GM10266 (cell line): ENCODE data around the gene CADPS.

Source experiments
- DNase-seq: peaks from one replicate; pipeline ENCODE4 v3.0.0; 2012; ENCODE audit errors: extremely low spot score
- TF ChIP-seq, protein P1 (sequence below): IDR thresholded peaks from 2 replicates; pipeline ENCODE4 v1.5.1; 2012; ENCODE audit warnings: mild to moderate bottlenecking, low read depth; ENCODE audit not compliant: control insufficient read depth, insufficient read depth; ENCODE audit errors: missing control alignments

The CADPS gene

DNA sequence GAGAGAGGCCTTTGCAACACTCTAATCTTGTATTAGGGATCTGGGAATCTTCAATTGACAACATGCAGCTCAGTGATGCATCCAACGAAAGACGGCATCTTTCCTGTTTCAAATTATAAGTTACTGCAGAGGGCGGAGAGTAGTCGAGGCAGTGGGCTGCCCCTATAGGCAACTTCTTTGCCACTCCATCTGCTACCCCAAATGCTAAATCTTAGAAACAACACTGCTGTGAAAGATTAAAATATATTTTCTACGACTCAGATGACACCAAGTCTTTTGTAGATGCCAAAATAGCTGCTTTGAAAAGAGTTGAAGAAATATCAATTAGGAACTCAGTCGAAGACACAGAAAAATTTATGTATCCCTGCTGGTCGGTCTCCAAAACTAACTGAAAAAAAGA lies 340.9 kb downstream of the CADPS start:
- TF ChIP-seq, protein P1, sequence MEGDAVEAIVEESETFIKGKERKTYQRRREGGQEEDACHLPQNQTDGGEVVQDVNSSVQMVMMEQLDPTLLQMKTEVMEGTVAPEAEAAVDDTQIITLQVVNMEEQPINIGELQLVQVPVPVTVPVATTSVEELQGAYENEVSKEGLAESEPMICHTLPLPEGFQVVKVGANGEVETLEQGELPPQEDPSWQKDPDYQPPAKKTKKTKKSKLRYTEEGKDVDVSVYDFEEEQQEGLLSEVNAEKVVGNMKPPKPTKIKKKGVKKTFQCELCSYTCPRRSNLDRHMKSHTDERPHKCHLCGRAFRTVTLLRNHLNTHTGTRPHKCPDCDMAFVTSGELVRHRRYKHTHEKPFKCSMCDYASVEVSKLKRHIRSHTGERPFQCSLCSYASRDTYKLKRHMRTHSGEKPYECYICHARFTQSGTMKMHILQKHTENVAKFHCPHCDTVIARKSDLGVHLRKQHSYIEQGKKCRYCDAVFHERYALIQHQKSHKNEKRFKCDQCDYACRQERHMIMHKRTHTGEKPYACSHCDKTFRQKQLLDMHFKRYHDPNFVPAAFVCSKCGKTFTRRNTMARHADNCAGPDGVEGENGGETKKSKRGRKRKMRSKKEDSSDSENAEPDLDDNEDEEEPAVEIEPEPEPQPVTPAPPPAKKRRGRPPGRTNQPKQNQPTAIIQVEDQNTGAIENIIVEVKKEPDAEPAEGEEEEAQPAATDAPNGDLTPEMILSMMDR = no peak
- DNase-seq = no peak

DNA sequence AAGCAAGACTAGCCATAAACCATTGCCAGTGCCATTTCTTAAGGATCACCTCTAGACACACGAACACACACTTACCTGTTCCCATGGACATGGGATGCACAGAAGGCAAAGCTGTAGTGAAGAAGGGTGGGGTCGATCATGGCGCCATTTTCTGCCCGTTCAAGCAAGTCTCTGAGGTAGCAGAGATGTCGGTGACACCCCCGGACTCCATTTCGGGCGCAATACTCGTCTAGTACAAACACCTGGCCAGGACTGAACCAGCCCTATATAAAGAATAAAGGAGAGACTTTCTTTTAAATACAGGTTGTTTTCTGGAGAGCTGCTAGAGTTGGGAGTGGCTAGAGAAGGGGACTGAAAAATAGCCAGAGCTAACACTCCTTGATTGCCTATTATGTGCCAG lies 342.4 kb downstream of the CADPS start:
- TF ChIP-seq, protein P1 = no peak

DNA sequence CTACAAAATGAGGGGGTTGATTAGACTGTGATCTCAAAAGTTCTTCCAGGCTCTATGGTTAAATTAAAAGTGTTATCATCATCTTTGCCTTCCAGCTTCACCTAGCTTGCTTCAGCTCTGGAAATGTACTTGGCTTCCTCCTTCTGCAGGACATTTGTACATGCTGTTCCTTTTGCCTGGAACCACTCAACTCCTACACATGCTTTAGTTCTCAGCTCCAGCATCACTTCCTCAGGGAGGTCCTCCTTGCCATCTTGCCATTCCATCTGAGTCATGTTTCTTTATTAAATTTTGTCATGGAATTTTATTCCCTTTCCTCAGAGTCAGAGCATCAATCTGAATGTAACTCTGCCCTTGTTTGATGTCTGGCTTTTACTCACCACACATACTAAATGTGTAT lies 343.2 kb downstream of the CADPS start:
- TF ChIP-seq, protein P1 = no peak
- no peak for DNase-seq

More for the DNA sequence above, 342.4 kb downstream of the CADPS start:
- DNase-seq = no peak

GRCh38 chr3:62531493-62531892 lies 343.7 kb downstream of the CADPS start:
- DNase-seq = no peak
- TF ChIP-seq, protein P1 = no peak

- DNase-seq = no peak
- TF ChIP-seq, protein P1 = no peak
Measured at GRCh38 chr3:62529230-62529629, 346.0 kb downstream of the CADPS start.

DNA sequence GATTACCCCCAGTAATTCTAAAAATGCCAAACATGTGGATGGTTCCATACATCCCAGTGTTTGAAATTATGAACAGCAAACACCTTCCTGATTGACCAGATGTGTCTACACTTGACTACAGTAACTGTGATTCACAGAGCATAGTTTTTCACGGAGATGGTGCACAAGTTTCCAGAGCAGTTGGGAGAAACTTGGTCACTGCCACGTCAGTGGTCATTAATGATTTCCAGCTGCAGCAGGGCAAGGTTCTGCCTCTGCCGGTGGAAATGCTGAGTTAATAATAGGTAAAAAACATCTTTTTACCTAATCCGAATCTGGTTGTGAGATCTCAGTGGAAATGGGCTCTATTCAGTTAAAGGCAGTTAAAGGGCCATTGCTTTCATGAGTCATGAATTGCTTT lies 347.7 kb downstream of the CADPS start:
- TF ChIP-seq, protein P1 = no peak
- DNase-seq = no peak

DNA sequence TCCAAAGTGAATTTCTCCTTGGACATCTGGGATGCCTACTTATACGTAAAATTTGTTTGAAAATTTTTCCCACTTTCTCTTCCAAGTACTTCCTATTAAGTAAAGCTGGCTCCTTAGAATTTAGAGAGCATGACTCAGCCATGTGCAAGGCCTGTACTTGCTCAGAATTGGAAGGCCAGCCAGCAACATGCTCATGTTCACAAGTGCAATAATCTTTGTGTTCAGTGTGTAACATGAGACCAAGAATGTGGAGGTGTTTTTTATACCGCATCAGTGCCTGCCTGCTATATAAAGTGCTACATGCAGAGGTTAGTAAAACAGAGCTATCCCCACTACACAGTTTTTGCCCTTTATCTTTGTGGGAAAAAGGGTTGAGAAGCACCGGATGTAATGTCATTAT lies 349.9 kb downstream of the CADPS start:
- TF ChIP-seq, protein P1 = no peak
- no peak for DNase-seq
